ENCODE data around the gene RNASEH2C. TPM values are rescaled to one million over a fixed set of nuclear protein-coding genes. Genes with fewer than 3 reads are reported as not detected.
"Not testable (repeated sequence)": the region's sequence is repeated elsewhere in the genome, so short reads cannot be mapped to it uniquely, and the experiment has no call there.

The RNASEH2C gene
- total RNA-seq = 44.4 TPM
- long read RNA-seq, transcript RNASEH2C-201 (4 exons, 2,794 nt) = major isoform, 20 of 34 reads
- long read RNA-seq, transcript RNASEH2C-203 (3 exons, 2,798 nt) = minor isoform, 8 of 34 reads
- long read RNA-seq, partial matches to known transcripts = 0 of 34 reads
- long read RNA-seq, other reads (novel, unspliced or antisense) = 3 of 34 reads

GRCh38 chr11:65720211-65720934 lies at the start of gene RNASEH2C:
Gene RNASEH2C, minus strand, starts transcription at chr11:65720798. Its CDS starts 40 bp downstream, at chr11:65720758.
- DNase-seq (peak; percentile 92), ATAC-seq (peak; percentile 97 to 98)
- H3K4me3 ChIP-seq = peak within 1 kb of the TSS; percentile 74
- H3K9me3 ChIP-seq = no peaks in the 10 kb centered on the region
- peaks cover 23% of the 10 kb centered on the region for H3K4me1 ChIP-seq
- peaks cover 44% of the 10 kb centered on the region for H3K36me3 ChIP-seq
- peak within 1 kb of the TSS; percentile 79 for H3K27ac ChIP-seq
- TF ChIP-seq, protein P1, sequence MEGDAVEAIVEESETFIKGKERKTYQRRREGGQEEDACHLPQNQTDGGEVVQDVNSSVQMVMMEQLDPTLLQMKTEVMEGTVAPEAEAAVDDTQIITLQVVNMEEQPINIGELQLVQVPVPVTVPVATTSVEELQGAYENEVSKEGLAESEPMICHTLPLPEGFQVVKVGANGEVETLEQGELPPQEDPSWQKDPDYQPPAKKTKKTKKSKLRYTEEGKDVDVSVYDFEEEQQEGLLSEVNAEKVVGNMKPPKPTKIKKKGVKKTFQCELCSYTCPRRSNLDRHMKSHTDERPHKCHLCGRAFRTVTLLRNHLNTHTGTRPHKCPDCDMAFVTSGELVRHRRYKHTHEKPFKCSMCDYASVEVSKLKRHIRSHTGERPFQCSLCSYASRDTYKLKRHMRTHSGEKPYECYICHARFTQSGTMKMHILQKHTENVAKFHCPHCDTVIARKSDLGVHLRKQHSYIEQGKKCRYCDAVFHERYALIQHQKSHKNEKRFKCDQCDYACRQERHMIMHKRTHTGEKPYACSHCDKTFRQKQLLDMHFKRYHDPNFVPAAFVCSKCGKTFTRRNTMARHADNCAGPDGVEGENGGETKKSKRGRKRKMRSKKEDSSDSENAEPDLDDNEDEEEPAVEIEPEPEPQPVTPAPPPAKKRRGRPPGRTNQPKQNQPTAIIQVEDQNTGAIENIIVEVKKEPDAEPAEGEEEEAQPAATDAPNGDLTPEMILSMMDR (IDR thresholded peaks at IDR 0.05) = no peak
- intact Hi-C loops (cut with DNase I) = no loop called here
- no peaks in the 10 kb centered on the region for H3K27me3 ChIP-seq (ENCODE audit: low read depth)

- ATAC-seq; intact Hi-C loops (cut with DNase I); H3K36me3 ChIP-seq: not testable (repeated sequence)
Measured at GRCh38 chr11:65767806-65768205, 47.2 kb upstream of the RNASEH2C start.

GRCh38 chr11:65767406-65767805 lies 46.8 kb upstream of the RNASEH2C start:
- no peaks in the 10 kb centered on the region for H3K36me3 ChIP-seq
- TF ChIP-seq, protein P1 (IDR thresholded peaks at IDR 0.05) = no peak
- no peak for ATAC-seq

More at GRCh38 chr11:65767806-65768205, 47.2 kb upstream of the RNASEH2C start:
- not testable (repeated sequence) for H3K27me3 ChIP-seq (ENCODE audit: low read depth); H3K4me3 ChIP-seq; H3K27ac ChIP-seq; DNase-seq; H3K9me3 ChIP-seq
- peaks cover 11% of the 10 kb centered on the region for H3K4me1 ChIP-seq

GRCh38 chr11:65766535-65766934 lies 45.9 kb upstream of the RNASEH2C start:
- no peak for DNase-seq
- H3K36me3 ChIP-seq = no peaks in the 10 kb centered on the region

More at GRCh38 chr11:65767406-65767805, 46.8 kb upstream of the RNASEH2C start:
- H3K9me3 ChIP-seq = no peaks in the 10 kb centered on the region
- H3K27ac ChIP-seq = no peak overlapping the region
- DNase-seq = no peak
- H3K27me3 ChIP-seq (ENCODE audit: low read depth) = no peaks in the 10 kb centered on the region
- H3K4me1 ChIP-seq = peaks cover 11% of the 10 kb centered on the region
- intact Hi-C loops (cut with DNase I) = no loop called here
- no peak overlapping the region for H3K4me3 ChIP-seq

DNA sequence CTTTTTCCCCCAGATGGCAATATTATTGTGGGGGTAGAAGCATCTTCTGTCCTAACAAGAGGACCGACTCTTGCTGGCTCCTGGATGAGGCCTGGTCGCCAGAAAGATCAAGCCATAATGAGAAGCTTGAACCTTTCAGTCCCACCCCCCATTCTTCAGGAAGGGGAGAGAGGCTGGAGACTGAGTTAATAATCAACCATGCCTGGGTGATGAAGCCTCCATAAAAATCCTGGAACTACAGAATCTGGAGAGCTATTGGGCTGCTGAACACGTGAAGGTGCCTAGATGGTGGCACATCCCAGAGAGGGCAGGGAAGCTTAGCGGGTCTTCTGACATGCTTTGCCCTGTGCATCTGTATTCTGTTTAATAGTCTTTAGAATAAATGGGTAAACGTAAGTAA lies 43.8 kb upstream of the RNASEH2C start:
- intact Hi-C loops (cut with DNase I) = no loop called here
- H3K9me3 ChIP-seq = no peaks in the 10 kb centered on the region
- no peak for DNase-seq
- ATAC-seq = peak in 1 of 2 donors; percentile 31
- H3K36me3 ChIP-seq = no peaks in the 10 kb centered on the region
- no peak overlapping the region for H3K27ac ChIP-seq
- TF ChIP-seq, protein P1 (IDR thresholded peaks at IDR 0.05) = no peak
- H3K27me3 ChIP-seq (ENCODE audit: low read depth) = no peaks in the 10 kb centered on the region
- no peak overlapping the region for H3K4me3 ChIP-seq
- H3K4me1 ChIP-seq = peaks cover 2% of the 10 kb centered on the region

More at GRCh38 chr11:65766535-65766934, 45.9 kb upstream of the RNASEH2C start:
- intact Hi-C loops (cut with DNase I) = no loop called here
- H3K27me3 ChIP-seq (ENCODE audit: low read depth) = no peaks in the 10 kb centered on the region
- no peak overlapping the region for H3K4me3 ChIP-seq
- H3K9me3 ChIP-seq = no peaks in the 10 kb centered on the region
- no peak for ATAC-seq
- H3K4me1 ChIP-seq = peaks cover 11% of the 10 kb centered on the region
- H3K27ac ChIP-seq = no peak overlapping the region
- TF ChIP-seq, protein P1 (IDR thresholded peaks at IDR 0.05) = no peak

- H3K27me3 ChIP-seq (ENCODE audit: low read depth); H3K4me3 ChIP-seq; H3K27ac ChIP-seq; H3K36me3 ChIP-seq; H3K4me1 ChIP-seq; H3K9me3 ChIP-seq; ATAC-seq; intact Hi-C loops (cut with DNase I); DNase-seq: not testable (repeated sequence)
Measured at GRCh38 chr11:65762816-65763215, 42.2 kb upstream of the RNASEH2C start.

DNA sequence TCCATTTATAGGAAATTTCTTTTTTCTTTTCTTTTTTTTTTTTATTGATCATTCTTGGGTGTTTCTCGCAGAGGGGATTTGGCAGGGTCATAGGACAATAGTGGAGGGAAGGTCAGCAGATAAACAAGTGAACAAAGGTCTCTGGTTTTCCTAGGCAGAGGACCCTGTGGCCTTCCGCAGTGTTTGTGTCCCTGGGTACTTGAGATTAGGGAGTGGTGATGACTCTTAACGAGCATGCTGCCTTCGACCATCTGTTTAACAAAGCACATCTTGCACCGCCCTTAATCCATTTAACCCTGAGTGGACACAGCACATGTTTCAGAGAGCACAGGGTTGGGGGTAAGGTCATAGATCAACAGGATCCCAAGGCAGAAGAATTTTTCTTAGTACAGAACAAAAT lies 41.6 kb upstream of the RNASEH2C start:
- intact Hi-C loops (cut with DNase I); DNase-seq; H3K4me1 ChIP-seq; H3K9me3 ChIP-seq; H3K36me3 ChIP-seq; ATAC-seq; H3K27ac ChIP-seq; H3K27me3 ChIP-seq (ENCODE audit: low read depth); H3K4me3 ChIP-seq: not testable (repeated sequence)

Data from lower lobe of right lung (tissue), 2 donors.